ENCODE results near the gene TMEM131. TPM values are rescaled to one million over a fixed set of nuclear protein-coding genes. Genes with fewer than 3 reads are reported as not detected.

Gene TMEM131
- total RNA-seq, 1 donor from 2014 or later = 35.3 TPM

- Histone ChIP-seq H2AFZ (ENCODE audit: low read depth, low read length) (no peak overlapping the region), H3K27me3 (ENCODE audit: insufficient read depth, low read length) (no peaks in the 10 kb centered on the region), H3K79me2 (ENCODE audit: insufficient read depth, low read length) (no peaks in the 10 kb centered on the region), H4K20me1 (ENCODE audit: insufficient read depth, low read length) (peaks cover under 1% of the 10 kb centered on the region), H3K4me1 (ENCODE audit: insufficient read depth, low read length) (no peaks in the 10 kb centered on the region), H3K27ac (ENCODE audit: low read depth, low read length) (no peak overlapping the region), H3K4me2 (ENCODE audit: low read length) (no peak overlapping the region), H3K4me3 (ENCODE audit: insufficient read depth, low read depth, low read length) (no peak overlapping the region), H3K36me3 (ENCODE audit: insufficient read depth, low read length) (peaks cover 6% of the 10 kb centered on the region), H3K9ac (ENCODE audit: low read length) (no peak overlapping the region), H3K9me3 (ENCODE audit: insufficient read depth, low read depth, low read length) (no peaks in the 10 kb centered on the region)
- DNase-seq (ENCODE audit: low read depth) (no peak), FAIRE-seq (no peak)
- Mint-ChIP-seq H3K9me3 (ENCODE audit: unreplicated experiment) (no peaks in the 10 kb centered on the region), H3K4me3 (ENCODE audit: unreplicated experiment) (no peak overlapping the region), H3K27me3 (ENCODE audit: low read depth, unreplicated experiment) (no peaks in the 10 kb centered on the region), H3K27ac (ENCODE audit: unreplicated experiment) (no peak overlapping the region), H3K36me3 (ENCODE audit: low read depth, unreplicated experiment) (peaks cover 28% of the 10 kb centered on the region), H3K4me1 (ENCODE audit: low read depth, unreplicated experiment) (no peaks in the 10 kb centered on the region)
- TF ChIP-seq CTCF (IDR thresholded peaks at IDR 0.05; ENCODE audit: insufficient read depth, low read depth, low read length) (no peak), EZH2 (IDR thresholded peaks at IDR 0.05; ENCODE audit: insufficient read depth, low read length) (no peak)
Observed at GRCh38 chr2:97788986-97789644, 206.6 kb downstream of the TMEM131 start.

- H3K4me1 Mint-ChIP-seq (ENCODE audit: low read depth, unreplicated experiment) = no peaks in the 10 kb centered on the region
- no peak overlapping the region for H3K4me3 ChIP-seq (ENCODE audit: insufficient read depth, low read depth, low read length)
- no peak overlapping the region for H2AFZ ChIP-seq (ENCODE audit: low read depth, low read length)
- H3K4me1 ChIP-seq (ENCODE audit: insufficient read depth, low read length) = no peaks in the 10 kb centered on the region
- no peak overlapping the region for H3K4me3 Mint-ChIP-seq (ENCODE audit: unreplicated experiment)
- no peaks in the 10 kb centered on the region for H3K9me3 ChIP-seq (ENCODE audit: insufficient read depth, low read depth, low read length)
- peaks cover 17% of the 10 kb centered on the region for H3K36me3 Mint-ChIP-seq (ENCODE audit: low read depth, unreplicated experiment)
- no peak overlapping the region for H3K9ac ChIP-seq (ENCODE audit: low read length)
- no peak overlapping the region for H3K27ac ChIP-seq (ENCODE audit: low read depth, low read length)
- H3K9me3 Mint-ChIP-seq (ENCODE audit: unreplicated experiment) = no peaks in the 10 kb centered on the region
- no peaks in the 10 kb centered on the region for H3K27me3 ChIP-seq (ENCODE audit: insufficient read depth, low read length)
- no peaks in the 10 kb centered on the region for H3K27me3 Mint-ChIP-seq (ENCODE audit: low read depth, unreplicated experiment)
- no peak for TF ChIP-seq EZH2 (IDR thresholded peaks at IDR 0.05; ENCODE audit: insufficient read depth, low read length)
- no peak for TF ChIP-seq CTCF (IDR thresholded peaks at IDR 0.05; ENCODE audit: insufficient read depth, low read depth, low read length)
- no peak overlapping the region for H3K27ac Mint-ChIP-seq (ENCODE audit: unreplicated experiment)
- no peaks in the 10 kb centered on the region for H3K36me3 ChIP-seq (ENCODE audit: insufficient read depth, low read length)
- no peaks in the 10 kb centered on the region for H3K79me2 ChIP-seq (ENCODE audit: insufficient read depth, low read length)
- H4K20me1 ChIP-seq (ENCODE audit: insufficient read depth, low read length) = peaks cover 18% of the 10 kb centered on the region
- no peak overlapping the region for H3K4me2 ChIP-seq (ENCODE audit: low read length)
- DNase-seq (ENCODE audit: low read depth) (no peak), FAIRE-seq (no peak)
Observed at GRCh38 chr2:97785818-97786217, 209.9 kb downstream of the TMEM131 start.

GRCh38 chr2:97784953-97785352 is 210.8 kb downstream of the TMEM131 start:
- H3K36me3 Mint-ChIP-seq (ENCODE audit: low read depth, unreplicated experiment) = peaks cover 12% of the 10 kb centered on the region
- no peak overlapping the region for H3K4me3 Mint-ChIP-seq (ENCODE audit: unreplicated experiment)
- FAIRE-seq = no peak
- Histone ChIP-seq H3K4me1 (ENCODE audit: insufficient read depth, low read length) (no peaks in the 10 kb centered on the region), H3K27ac (ENCODE audit: low read depth, low read length) (no peak overlapping the region), H3K9ac (ENCODE audit: low read length) (no peak overlapping the region), H3K27me3 (ENCODE audit: insufficient read depth, low read length) (no peaks in the 10 kb centered on the region), H3K9me3 (ENCODE audit: insufficient read depth, low read depth, low read length) (no peaks in the 10 kb centered on the region), H3K4me3 (ENCODE audit: insufficient read depth, low read depth, low read length) (no peak overlapping the region), H2AFZ (ENCODE audit: low read depth, low read length) (no peak overlapping the region), H4K20me1 (ENCODE audit: insufficient read depth, low read length) (peaks cover 18% of the 10 kb centered on the region), H3K4me2 (ENCODE audit: low read length) (no peak overlapping the region), H3K36me3 (ENCODE audit: insufficient read depth, low read length) (no peaks in the 10 kb centered on the region), H3K79me2 (ENCODE audit: insufficient read depth, low read length) (no peaks in the 10 kb centered on the region)
- TF ChIP-seq EZH2 (IDR thresholded peaks at IDR 0.05; ENCODE audit: insufficient read depth, low read length) (no peak), CTCF (IDR thresholded peaks at IDR 0.05; ENCODE audit: insufficient read depth, low read depth, low read length) (no peak)
- H3K9me3 Mint-ChIP-seq (ENCODE audit: unreplicated experiment) = no peaks in the 10 kb centered on the region
- H3K27ac Mint-ChIP-seq (ENCODE audit: unreplicated experiment) = no peak overlapping the region
- no peaks in the 10 kb centered on the region for H3K27me3 Mint-ChIP-seq (ENCODE audit: low read depth, unreplicated experiment)
- DNase-seq (ENCODE audit: low read depth) = no peak
- no peaks in the 10 kb centered on the region for H3K4me1 Mint-ChIP-seq (ENCODE audit: low read depth, unreplicated experiment)

Data from astrocyte (in vitro differentiated cells and primary cell).